NB4 (cell line): ENCODE measurements around the gene ARHGAP24.

Experiments
- CTCF ChIP-seq: IDR thresholded peaks from one replicate; pipeline ENCODE4 v1.5.1; 2012; ENCODE audit warnings: low read depth, low read length
- POLR2A ChIP-seq: IDR thresholded peaks from 2 replicates; pipeline ENCODE4 v1.6.1; 2011; ENCODE audit warnings: mild to moderate bottlenecking; ENCODE audit not compliant: insufficient read length; ENCODE audit errors: extremely low read depth

GRCh38 chr4:85873566-85873965, 398.6 kb downstream of the ARHGAP24 start:
- TF ChIP-seq CTCF (no peak), POLR2A (no peak)
